Heart left ventricle (tissue), 13 donors: ENCODE measurements around the gene NEU3.

ENCODE experiments used
- CTCF ChIP-seq, 12 donors: fragments of 200-600 bp; sonication (generic) in 4 of 12; IDR thresholded peaks; one replicate each; pipeline versions ENCODE4 v1.5.0 to v1.8.0; 2018 to 2022; ENCODE audit warnings: antibody characterized with exemption in 12 of 12, mild to moderate bottlenecking in 5 of 12
- POLR2A ChIP-seq, 2 donors: fragments of 450-650 bp; IDR thresholded peaks; one replicate each; pipeline ENCODE4 v1.6.1; 2017; ENCODE audit warnings: antibody characterized with exemption in 2 of 2, mild to moderate bottlenecking in 2 of 2, moderate library complexity in 2 of 2
- donor health status: ischemic (EF 13 %, LVEDD 7.1; RV severe dilation, severe dysfunction).
- donor health status: DM: no; HTN: yes; CAD: no.
- donor health status: DM: no; HTN: no; CAD: no.
- donor health status: ischemic (EF 25% LVEDD 6.9; RV normal size, moderate dysfunction).
- donor health status: ischemic (EF 25% LVEDD 5.7; RV mildly dilated, moderate dysfunction).
- donor health status: ischemic (EF 35%, LVEDD 5.7; RV mildly dilated, moderate dysfunction).
- donor health status: nonischemic (EF 11% LVEDD 7.7; RV severe dilation, severe dysfunction).
- donor health status: DM: yes; HTN: yes; CAD: no.
- donor health status: PGD.
- donor health status: ischemic (EF 29% LVEDD 5.4; RV normal size, mild dysfunction).
- donor health status: nonischemic (EF 23%, LVEDD 6.1; RV moderate dilation, normal function).

GRCh38 chr11:75059299-75059698, 70.6 kb downstream of the NEU3 start:
- TF ChIP-seq CTCF (IDR thresholded peaks at IDR 0.05) (no peak), POLR2A (IDR thresholded peaks at IDR 0.05) (no peak)
